ENCODE data around the gene AADACL3. TPM values are rescaled to one million over a fixed set of nuclear protein-coding genes. Genes with fewer than 3 reads are reported as not detected.
"Not testable (repeated sequence)": the region's sequence is repeated elsewhere in the genome, so short reads cannot be mapped to it uniquely, and the experiment has no call there.

Gene AADACL3
- total RNA-seq, 4 donors from 2014 or later: not detected

DNA sequence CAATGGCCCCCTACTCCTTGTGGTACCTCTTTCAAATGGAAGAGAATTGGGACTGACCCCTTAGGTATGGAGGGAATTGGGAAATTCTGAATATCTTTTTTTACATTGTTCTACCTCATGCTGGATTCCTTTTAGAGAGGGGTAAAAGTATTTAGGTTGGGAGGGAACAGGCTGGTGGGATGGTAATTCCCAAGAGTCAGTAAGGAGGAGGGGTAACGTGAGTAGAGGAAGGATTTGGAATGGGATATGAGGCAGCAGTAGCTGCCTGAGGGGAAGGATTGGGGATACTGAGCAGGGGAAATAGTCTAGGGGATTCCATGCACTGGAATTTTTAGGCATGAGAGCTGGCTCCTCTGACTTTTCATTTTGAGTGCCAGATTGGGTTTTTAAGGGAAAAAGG is 3.8 kb upstream of the AADACL3 start:
- H3K27ac ChIP-seq (replicated peaks in 1 of 4): no peak overlapping the region
- no peak overlapping the region for H3K4me3 ChIP-seq
- DNase-seq (ENCODE audit: extremely low spot score): peak; percentile 29
- no peaks in the 10 kb centered on the region for H3K27me3 ChIP-seq
- 73% methylated on average over 1 of the region's 1 CpG for WGBS
- H3K4me1 ChIP-seq: no peaks in the 10 kb centered on the region
- H3K9me3 ChIP-seq: no peaks in the 10 kb centered on the region
- H3K36me3 ChIP-seq: no peaks in the 10 kb centered on the region
- intact Hi-C loops (cut with DNase I): no loop called here
- TF ChIP-seq, protein P1, sequence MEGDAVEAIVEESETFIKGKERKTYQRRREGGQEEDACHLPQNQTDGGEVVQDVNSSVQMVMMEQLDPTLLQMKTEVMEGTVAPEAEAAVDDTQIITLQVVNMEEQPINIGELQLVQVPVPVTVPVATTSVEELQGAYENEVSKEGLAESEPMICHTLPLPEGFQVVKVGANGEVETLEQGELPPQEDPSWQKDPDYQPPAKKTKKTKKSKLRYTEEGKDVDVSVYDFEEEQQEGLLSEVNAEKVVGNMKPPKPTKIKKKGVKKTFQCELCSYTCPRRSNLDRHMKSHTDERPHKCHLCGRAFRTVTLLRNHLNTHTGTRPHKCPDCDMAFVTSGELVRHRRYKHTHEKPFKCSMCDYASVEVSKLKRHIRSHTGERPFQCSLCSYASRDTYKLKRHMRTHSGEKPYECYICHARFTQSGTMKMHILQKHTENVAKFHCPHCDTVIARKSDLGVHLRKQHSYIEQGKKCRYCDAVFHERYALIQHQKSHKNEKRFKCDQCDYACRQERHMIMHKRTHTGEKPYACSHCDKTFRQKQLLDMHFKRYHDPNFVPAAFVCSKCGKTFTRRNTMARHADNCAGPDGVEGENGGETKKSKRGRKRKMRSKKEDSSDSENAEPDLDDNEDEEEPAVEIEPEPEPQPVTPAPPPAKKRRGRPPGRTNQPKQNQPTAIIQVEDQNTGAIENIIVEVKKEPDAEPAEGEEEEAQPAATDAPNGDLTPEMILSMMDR (IDR thresholded peaks at IDR 0.05): no peak
- no peak for TF ChIP-seq EP300 (IDR thresholded peaks at IDR 0.05)
- TF ChIP-seq POLR2AphosphoS5 (IDR thresholded peaks at IDR 0.05): no peak

GRCh38 chr1:12712929-12713328 is 3.0 kb upstream of the AADACL3 start:
- WGBS: 90% methylated on average over 8 of the region's 8 CpGs
- DNase-seq (ENCODE audit: extremely low spot score): peak; percentile 78
- H3K27ac ChIP-seq (replicated peaks in 1 of 4): no peak overlapping the region
- TF ChIP-seq, protein P1 (IDR thresholded peaks at IDR 0.05): no peak
- TF ChIP-seq EP300 (IDR thresholded peaks at IDR 0.05) (no peak), POLR2AphosphoS5 (IDR thresholded peaks at IDR 0.05) (no peak), POLR2A (IDR thresholded peaks at IDR 0.05; ENCODE audit: low read depth) (no peak)
- H3K4me1 ChIP-seq: no peaks in the 10 kb centered on the region
- no peaks in the 10 kb centered on the region for H3K27me3 ChIP-seq
- H3K4me3 ChIP-seq: no peak overlapping the region
- intact Hi-C loops (cut with DNase I): no loop called here
- no peaks in the 10 kb centered on the region for H3K9me3 ChIP-seq
- no peaks in the 10 kb centered on the region for H3K36me3 ChIP-seq

GRCh38 chr1:12713651-12714050 is 2.3 kb upstream of the AADACL3 start:
- H3K9me3 ChIP-seq; H3K36me3 ChIP-seq; intact Hi-C loops (cut with DNase I); H3K27ac ChIP-seq (replicated peaks in 1 of 4); DNase-seq (ENCODE audit: extremely low spot score); H3K27me3 ChIP-seq; H3K4me3 ChIP-seq; H3K4me1 ChIP-seq: not testable (repeated sequence)
- WGBS: 88% methylated on average over 5 of the region's 5 CpGs

GRCh38 chr1:12714710-12715475 is 1.0 kb upstream of the AADACL3 start:
- intact Hi-C loops (cut with DNase I): no loop called here
- Histone ChIP-seq H3K27ac (replicated peaks in 1 of 4) (no peak overlapping the region), H3K4me1 (no peaks in the 10 kb centered on the region), H3K36me3 (no peaks in the 10 kb centered on the region), H3K27me3 (peaks cover 0 to 3% (median 0%) of the 10 kb centered on the region in 4 donors), H3K4me3 (no peak overlapping the region), H3K9me3 (no peaks in the 10 kb centered on the region)
- TF ChIP-seq, protein P1 (IDR thresholded peaks at IDR 0.05): no peak
- no peak for TF ChIP-seq POLR2AphosphoS5 (IDR thresholded peaks at IDR 0.05)
- TF ChIP-seq POLR2A (IDR thresholded peaks at IDR 0.05; ENCODE audit: low read depth): no peak
- peak; percentile 78 for DNase-seq (ENCODE audit: extremely low spot score)
- WGBS: 75% methylated on average over 2 of the region's 3 CpGs

GRCh38 chr1:12717301-12717838 is 1.5 kb downstream of the AADACL3 start:
- Histone ChIP-seq H3K27me3 (peaks cover 0 to 14% (median 0%) of the 10 kb centered on the region in 4 donors), H3K4me1 (no peaks in the 10 kb centered on the region), H3K36me3 (no peaks in the 10 kb centered on the region), H3K4me3 (no peak overlapping the region), H3K27ac (replicated peaks in 1 of 4) (no peak overlapping the region), H3K9me3 (no peaks in the 10 kb centered on the region)
- 84% methylated on average over 7 of the region's 7 CpGs for WGBS
- TF ChIP-seq, protein P1 (IDR thresholded peaks at IDR 0.05): no peak
- TF ChIP-seq POLR2A (IDR thresholded peaks at IDR 0.05; ENCODE audit: low read depth) (no peak), EP300 (IDR thresholded peaks at IDR 0.05) (no peak), POLR2AphosphoS5 (IDR thresholded peaks at IDR 0.05) (no peak)
- intact Hi-C loops (cut with DNase I): no loop called here
- DNase-seq (ENCODE audit: extremely low spot score): peak; percentile 62
